ENCODE data around the gene SLC16A3.
"Not testable (repeated sequence)": the region's sequence is repeated elsewhere in the genome, so short reads cannot be mapped to it uniquely, and the experiment has no call there.

Gene SLC16A3

DNA sequence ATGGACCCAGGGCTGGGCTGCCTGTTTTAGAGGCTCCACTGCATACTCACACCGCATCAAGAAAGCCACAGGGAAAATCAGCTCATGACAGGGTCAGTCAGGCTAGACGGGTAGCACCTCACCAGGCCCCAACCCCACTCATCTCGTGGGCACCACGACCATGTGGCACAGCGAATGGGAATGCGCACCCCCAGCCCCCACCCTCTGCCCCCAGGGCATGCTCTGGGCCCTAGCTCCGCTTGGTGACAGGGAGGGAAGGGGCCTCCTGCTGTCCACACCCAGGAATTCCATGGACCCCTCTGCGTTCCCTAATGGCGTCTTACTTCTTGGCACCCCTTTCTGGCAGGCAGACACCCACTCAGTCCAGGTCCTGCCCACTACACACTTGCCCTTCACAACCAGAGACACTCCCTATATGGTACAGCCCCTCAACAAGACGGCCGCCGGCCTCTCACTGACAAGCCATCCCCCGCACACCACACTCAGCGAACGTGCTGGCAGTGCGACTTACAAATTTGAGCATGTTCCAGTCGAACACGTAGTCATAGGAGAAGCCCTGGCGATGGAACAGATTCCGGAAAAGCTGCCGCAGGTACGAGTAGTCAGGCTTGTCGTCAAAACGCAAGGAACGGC is 22.1 kb downstream of the SLC16A3 start:
- H3K4me3 ChIP-seq (ENCODE audit: low read depth, low read length): no peak overlapping the region
- DNase-seq (ENCODE audit: low read depth): no peak
- TF ChIP-seq, protein P1, sequence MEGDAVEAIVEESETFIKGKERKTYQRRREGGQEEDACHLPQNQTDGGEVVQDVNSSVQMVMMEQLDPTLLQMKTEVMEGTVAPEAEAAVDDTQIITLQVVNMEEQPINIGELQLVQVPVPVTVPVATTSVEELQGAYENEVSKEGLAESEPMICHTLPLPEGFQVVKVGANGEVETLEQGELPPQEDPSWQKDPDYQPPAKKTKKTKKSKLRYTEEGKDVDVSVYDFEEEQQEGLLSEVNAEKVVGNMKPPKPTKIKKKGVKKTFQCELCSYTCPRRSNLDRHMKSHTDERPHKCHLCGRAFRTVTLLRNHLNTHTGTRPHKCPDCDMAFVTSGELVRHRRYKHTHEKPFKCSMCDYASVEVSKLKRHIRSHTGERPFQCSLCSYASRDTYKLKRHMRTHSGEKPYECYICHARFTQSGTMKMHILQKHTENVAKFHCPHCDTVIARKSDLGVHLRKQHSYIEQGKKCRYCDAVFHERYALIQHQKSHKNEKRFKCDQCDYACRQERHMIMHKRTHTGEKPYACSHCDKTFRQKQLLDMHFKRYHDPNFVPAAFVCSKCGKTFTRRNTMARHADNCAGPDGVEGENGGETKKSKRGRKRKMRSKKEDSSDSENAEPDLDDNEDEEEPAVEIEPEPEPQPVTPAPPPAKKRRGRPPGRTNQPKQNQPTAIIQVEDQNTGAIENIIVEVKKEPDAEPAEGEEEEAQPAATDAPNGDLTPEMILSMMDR (IDR thresholded peaks at IDR 0.05; ENCODE audit: insufficient read depth, low read depth, low read length, missing control alignments): no peak

DNA sequence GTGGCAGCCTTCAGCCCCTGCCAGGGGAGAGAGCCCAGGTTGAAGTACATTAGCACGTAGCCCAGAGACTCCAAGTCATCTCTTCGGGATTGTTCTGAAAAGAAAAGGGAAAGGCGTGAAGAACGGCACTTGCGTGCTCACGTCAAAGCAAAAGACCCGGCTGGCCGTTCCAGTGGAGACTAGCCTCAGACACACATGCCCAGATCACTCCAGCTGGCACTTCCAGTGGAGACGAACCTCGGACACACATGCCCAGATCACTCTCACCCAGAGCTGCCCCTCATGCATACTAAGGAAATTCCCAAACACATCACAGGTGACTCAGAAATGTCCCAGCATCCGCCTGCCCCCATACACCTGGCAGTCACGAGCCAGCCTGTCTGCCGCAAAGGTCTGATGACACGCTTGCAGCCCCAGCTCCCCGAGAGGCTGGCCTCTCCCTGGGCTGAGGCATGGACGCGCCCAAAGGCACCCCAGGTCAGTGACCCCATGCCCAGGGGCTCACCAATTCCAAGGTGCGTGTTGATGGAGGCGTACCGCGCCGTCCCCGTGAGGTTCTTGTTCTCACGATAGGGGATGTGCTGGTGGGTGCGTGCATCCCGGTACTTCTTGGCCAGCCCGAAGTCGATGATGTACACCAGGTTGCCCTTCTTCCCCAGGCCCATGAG is 23.8 kb downstream of the SLC16A3 start:
- no peak overlapping the region for H3K4me3 ChIP-seq (ENCODE audit: low read depth, low read length)
- TF ChIP-seq, protein P1 (IDR thresholded peaks at IDR 0.05; ENCODE audit: insufficient read depth, low read depth, low read length, missing control alignments): no peak
- DNase-seq (ENCODE audit: low read depth): no peak

DNA sequence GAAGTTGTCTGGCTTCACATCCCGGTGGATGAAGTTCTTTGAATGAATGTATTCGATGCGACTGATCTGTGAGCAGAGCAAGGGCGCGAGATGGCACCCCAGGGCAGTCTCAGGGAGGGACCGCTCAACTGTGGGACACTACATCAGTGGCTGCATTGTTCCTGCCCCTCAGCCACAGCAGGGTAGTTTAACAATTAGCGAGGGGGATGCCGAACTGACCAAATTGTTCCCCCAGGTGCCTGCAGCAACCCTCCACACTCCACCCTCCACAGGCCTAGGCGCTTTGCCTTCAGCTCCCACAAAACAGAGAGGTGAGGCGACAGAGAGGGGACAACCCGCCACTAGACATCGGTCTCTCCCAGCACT is 24.3 kb downstream of the SLC16A3 start:
- TF ChIP-seq, protein P1 (IDR thresholded peaks at IDR 0.05; ENCODE audit: insufficient read depth, low read depth, low read length, missing control alignments): no peak
- DNase-seq (ENCODE audit: low read depth): no peak
- no peak overlapping the region for H3K4me3 ChIP-seq (ENCODE audit: low read depth, low read length)

DNA sequence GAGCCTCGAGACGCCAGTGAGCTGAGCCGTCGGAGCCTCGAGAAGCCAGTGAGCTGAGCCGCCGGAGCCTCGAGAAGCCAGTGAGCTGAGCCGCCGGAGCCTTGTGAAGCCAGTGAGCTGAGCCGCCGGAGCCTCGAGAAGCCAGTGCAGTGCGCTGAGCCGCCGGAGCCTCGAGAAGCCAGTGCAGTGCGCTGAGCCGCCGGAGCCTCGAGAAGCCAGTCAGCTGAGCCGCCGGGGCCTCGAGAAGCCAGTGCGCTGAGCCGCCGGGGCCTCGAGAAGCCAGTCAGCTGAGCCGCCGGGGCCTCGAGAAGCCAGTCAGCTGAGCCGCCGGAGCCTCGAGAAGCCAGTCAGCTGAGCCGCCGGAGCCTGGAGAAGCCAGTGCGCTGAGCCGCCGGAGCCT is 25.3 kb downstream of the SLC16A3 start:
- not testable (repeated sequence) for H3K4me3 ChIP-seq (ENCODE audit: low read depth, low read length)

DNA sequence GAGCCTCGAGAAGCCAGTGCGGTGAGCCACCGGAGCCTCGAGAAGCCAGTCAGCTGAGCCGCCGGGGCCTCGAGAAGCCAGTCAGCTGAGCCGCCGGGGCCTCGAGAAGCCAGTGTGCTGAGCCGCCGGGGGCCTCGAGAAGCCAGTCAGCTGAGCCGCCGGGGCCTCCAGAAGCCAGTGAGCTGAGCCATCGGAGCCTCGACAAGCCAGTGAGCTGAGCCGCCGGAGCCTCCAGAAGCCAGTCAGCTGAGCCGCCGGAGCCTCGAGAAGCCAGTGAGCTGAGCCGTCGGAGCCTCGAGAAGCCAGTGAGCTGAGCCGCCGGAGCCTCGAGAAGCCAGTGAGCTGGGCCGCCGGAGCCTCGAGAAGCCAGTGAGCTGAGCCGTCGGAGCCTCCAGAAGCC is 25.9 kb downstream of the SLC16A3 start:
- not testable (repeated sequence) for DNase-seq (ENCODE audit: low read depth); H3K4me3 ChIP-seq (ENCODE audit: low read depth, low read length)

More for the DNA sequence above, 25.3 kb downstream of the SLC16A3 start:
- DNase-seq (ENCODE audit: low read depth): not testable (repeated sequence)

DNA sequence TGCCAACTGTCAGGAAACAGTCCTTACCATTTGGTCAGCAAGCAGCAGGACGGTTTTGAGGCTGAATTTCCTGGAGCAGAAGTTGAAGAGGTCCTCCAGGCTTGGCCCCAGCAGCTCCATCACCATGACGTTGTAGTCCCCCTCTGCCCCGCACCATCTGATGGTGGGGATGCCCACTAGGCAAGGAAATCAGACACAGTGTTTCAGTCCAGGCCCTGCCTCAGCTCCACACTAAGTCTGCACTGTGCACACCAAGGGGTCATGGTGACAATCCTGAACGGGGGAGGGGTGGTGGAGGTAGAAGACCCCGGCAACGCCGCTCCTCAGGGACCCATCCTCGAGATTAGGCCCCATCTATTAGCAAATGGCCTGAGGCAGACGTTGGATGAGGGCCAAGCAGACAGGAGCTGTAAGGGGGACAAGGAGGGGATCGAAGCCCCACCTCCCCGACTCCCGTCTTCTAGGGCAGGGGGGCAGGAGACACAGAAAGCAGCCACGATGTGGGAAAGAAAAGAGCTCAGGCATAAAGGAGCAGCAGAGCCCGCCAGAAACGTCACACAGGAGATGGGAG is 26.6 kb downstream of the SLC16A3 start:
- H3K4me3 ChIP-seq (ENCODE audit: low read depth, low read length): no peak overlapping the region
- DNase-seq (ENCODE audit: low read depth): no peak
- TF ChIP-seq, protein P1 (IDR thresholded peaks at IDR 0.05; ENCODE audit: insufficient read depth, low read depth, low read length, missing control alignments): no peak

DNA sequence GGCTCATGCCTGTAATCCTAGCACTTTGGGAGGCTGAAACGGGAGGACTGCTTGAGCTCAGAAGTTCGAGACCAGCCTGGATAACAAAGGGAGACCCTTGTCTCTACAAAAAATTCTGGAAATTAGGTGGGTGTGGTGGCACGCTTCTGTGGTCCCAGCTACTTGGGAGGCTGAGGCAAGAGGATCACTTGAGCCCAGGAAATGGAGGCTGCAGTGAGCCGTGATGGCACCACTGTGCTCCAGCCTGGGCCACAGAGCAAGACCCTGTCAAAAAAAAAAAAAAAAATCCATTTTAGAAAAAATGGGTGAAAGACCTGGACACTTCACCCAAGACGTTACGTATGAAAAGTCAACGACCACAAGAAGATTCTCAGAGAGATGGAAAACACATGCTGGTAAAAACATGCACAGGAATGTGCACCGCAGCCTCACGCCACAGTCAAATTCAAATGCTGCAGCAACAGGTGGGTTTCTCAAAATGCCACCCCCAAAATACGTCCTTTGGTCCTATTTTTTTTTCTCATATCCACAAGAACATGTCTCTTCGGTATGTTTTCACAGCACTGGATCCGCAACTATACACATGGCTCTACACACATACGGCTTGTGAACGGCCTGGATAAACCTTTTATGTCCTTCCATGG is 27.5 kb downstream of the SLC16A3 start:
- DNase-seq (ENCODE audit: low read depth): no peak
- TF ChIP-seq, protein P1 (IDR thresholded peaks at IDR 0.05; ENCODE audit: insufficient read depth, low read depth, low read length, missing control alignments): no peak

More for the DNA sequence above, 27.5 kb downstream of the SLC16A3 start:
- no peak overlapping the region for H3K4me3 ChIP-seq (ENCODE audit: low read depth, low read length)
